Adipocyte (in vitro differentiated cells): ENCODE measurements around the gene CTSE.

ENCODE experiments used
- DNase-seq: peaks from one replicate; pipeline ENCODE4 v3.0.0-alpha.2; 2015; ENCODE audit warnings: low read depth
- H3K27me3 ChIP-seq: replicated peaks from 2 replicates; pipeline ENCODE4 v1.7.0; 2013; ENCODE audit warnings: mild to moderate bottlenecking, low read length, moderate library complexity; ENCODE audit not compliant: control insufficient read depth, insufficient read depth
- H3K36me3 ChIP-seq: 2 replicates; pipeline ENCODE4 v1.7.0; 2013; ENCODE audit warnings: low read length, mild to moderate bottlenecking, moderate library complexity; ENCODE audit not compliant: control insufficient read depth, insufficient read depth, severe bottlenecking
- H3K4me1 ChIP-seq: 2 replicates; pipeline ENCODE4 v1.7.0; 2013; ENCODE audit warnings: mild to moderate bottlenecking, low read length, moderate library complexity; ENCODE audit not compliant: control insufficient read depth, insufficient read depth
- H3K4me3 ChIP-seq: 2 replicates; pipeline ENCODE4 v1.7.0; 2013; ENCODE audit warnings: mild to moderate bottlenecking, low read length, moderate library complexity
- H3K9ac ChIP-seq: 2 replicates; pipeline ENCODE4 v1.7.0; 2013; ENCODE audit warnings: mild to moderate bottlenecking, low read length, moderate library complexity
- H3K9me3 ChIP-seq: 2 replicates; pipeline ENCODE4 v1.7.0; 2013; ENCODE audit warnings: mild to moderate bottlenecking, low read length, moderate library complexity; ENCODE audit not compliant: control insufficient read depth

Gene CTSE

DNA sequence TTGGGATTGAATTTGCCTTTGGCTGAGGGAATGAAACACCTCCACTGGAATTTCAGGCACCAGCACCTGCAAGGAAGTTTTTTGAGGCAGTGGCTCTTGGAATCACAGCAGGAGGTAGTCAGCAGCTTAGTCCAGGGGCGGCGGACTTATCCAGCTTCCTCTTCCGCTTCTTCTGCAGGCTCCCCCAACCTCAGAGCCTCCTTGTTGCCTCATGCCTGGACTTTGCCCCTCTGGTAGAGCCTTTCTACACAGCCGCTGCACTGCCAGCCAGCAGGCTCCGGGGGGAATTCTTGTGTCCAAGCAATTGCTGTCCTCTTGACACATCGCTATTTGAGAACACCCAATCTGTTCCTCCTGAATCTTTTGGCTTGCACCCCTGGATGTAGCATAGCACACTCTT lies 24.9 kb upstream of the CTSE start:
- no peak overlapping the region for H3K4me3 ChIP-seq
- no peak overlapping the region for H3K9ac ChIP-seq
- no peaks in the 10 kb centered on the region for H3K9me3 ChIP-seq
- no peak for DNase-seq
- no peaks in the 10 kb centered on the region for H3K36me3 ChIP-seq
- no peaks in the 10 kb centered on the region for H3K4me1 ChIP-seq
- peaks cover 16% of the 10 kb centered on the region for H3K27me3 ChIP-seq

- Histone ChIP-seq H3K4me3 (no peak overlapping the region), H3K4me1 (no peaks in the 10 kb centered on the region), H3K27me3 (peaks cover 16% of the 10 kb centered on the region), H3K36me3 (no peaks in the 10 kb centered on the region), H3K9me3 (no peaks in the 10 kb centered on the region), H3K9ac (no peak overlapping the region)
- no peak for DNase-seq
Measured at GRCh38 chr1:206047271-206047670, 23.6 kb upstream of the CTSE start.

- peaks cover 24% of the 10 kb centered on the region for H3K27me3 ChIP-seq
- H3K4me1 ChIP-seq: no peaks in the 10 kb centered on the region
- no peak for DNase-seq
- H3K4me3 ChIP-seq: no peak overlapping the region
- H3K9ac ChIP-seq: no peak overlapping the region
- H3K9me3 ChIP-seq: no peaks in the 10 kb centered on the region
- no peaks in the 10 kb centered on the region for H3K36me3 ChIP-seq
Measured at GRCh38 chr1:206041640-206042039, 17.9 kb upstream of the CTSE start.

- Histone ChIP-seq H3K4me3 (no peak overlapping the region), H3K27me3 (peaks cover 33% of the 10 kb centered on the region), H3K4me1 (no peaks in the 10 kb centered on the region), H3K9me3 (no peaks in the 10 kb centered on the region), H3K9ac (no peak overlapping the region), H3K36me3 (no peaks in the 10 kb centered on the region)
- no peak for DNase-seq
Measured at GRCh38 chr1:206040328-206040727, 16.6 kb upstream of the CTSE start.

GRCh38 chr1:206039046-206039973 lies 15.6 kb upstream of the CTSE start:
- H3K4me1 ChIP-seq: no peaks in the 10 kb centered on the region
- DNase-seq: no peak
- no peak overlapping the region for H3K9ac ChIP-seq
- no peaks in the 10 kb centered on the region for H3K9me3 ChIP-seq
- no peaks in the 10 kb centered on the region for H3K36me3 ChIP-seq
- H3K27me3 ChIP-seq: peaks cover 43% of the 10 kb centered on the region
- H3K4me3 ChIP-seq: no peak overlapping the region

- Histone ChIP-seq H3K4me1 (no peaks in the 10 kb centered on the region), H3K36me3 (no peaks in the 10 kb centered on the region), H3K27me3 (peaks cover 43% of the 10 kb centered on the region), H3K9ac (no peak overlapping the region), H3K9me3 (peaks cover 5% of the 10 kb centered on the region), H3K4me3 (no peak overlapping the region)
- DNase-seq: no peak
Measured at GRCh38 chr1:206037581-206037980, 13.9 kb upstream of the CTSE start.

- Histone ChIP-seq H3K4me3 (no peak overlapping the region), H3K9me3 (peaks cover 5% of the 10 kb centered on the region), H3K4me1 (no peaks in the 10 kb centered on the region), H3K36me3 (no peaks in the 10 kb centered on the region), H3K9ac (no peak overlapping the region), H3K27me3 (peaks cover 43% of the 10 kb centered on the region)
- no peak for DNase-seq
Measured at GRCh38 chr1:206036663-206037455, 13.2 kb upstream of the CTSE start.

DNA sequence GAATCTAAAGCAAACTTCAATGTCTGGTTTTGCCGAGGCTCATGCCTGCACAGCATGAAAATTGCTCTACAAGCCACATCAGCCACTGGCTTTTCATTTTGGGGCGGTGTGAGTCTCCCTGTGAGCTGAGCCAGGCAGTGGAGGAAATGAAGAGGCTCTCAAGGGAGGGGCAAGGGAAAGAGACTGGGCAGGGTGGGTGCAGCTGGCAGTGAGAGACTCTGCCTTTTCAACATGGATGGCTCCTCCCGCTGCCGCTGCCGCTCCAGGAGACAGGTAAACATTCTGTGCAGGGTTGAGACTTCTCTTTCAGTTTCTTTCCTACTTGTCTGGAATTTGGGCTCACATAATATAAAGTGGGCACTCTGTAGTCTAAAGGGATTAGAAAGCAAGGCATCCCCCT lies 11.3 kb upstream of the CTSE start:
- H3K4me3 ChIP-seq: no peak overlapping the region
- H3K9ac ChIP-seq: no peak overlapping the region
- H3K4me1 ChIP-seq: no peaks in the 10 kb centered on the region
- H3K9me3 ChIP-seq: peaks cover 5% of the 10 kb centered on the region
- H3K36me3 ChIP-seq: no peaks in the 10 kb centered on the region
- peaks cover 37% of the 10 kb centered on the region for H3K27me3 ChIP-seq
- DNase-seq: no peak

GRCh38 chr1:206032380-206033140 lies 8.9 kb upstream of the CTSE start:
- DNase-seq: no peak
- no peak overlapping the region for H3K4me3 ChIP-seq
- peaks cover 5% of the 10 kb centered on the region for H3K9me3 ChIP-seq
- H3K4me1 ChIP-seq: no peaks in the 10 kb centered on the region
- H3K27me3 ChIP-seq: peaks cover 25% of the 10 kb centered on the region
- no peaks in the 10 kb centered on the region for H3K36me3 ChIP-seq
- H3K9ac ChIP-seq: no peak overlapping the region

- Histone ChIP-seq H3K4me1 (no peaks in the 10 kb centered on the region), H3K9me3 (peaks cover 5% of the 10 kb centered on the region), H3K9ac (no peak overlapping the region), H3K4me3 (no peak overlapping the region), H3K27me3 (peaks cover 13% of the 10 kb centered on the region), H3K36me3 (no peaks in the 10 kb centered on the region)
- DNase-seq: peak; percentile 80
Measured at GRCh38 chr1:206030714-206031113, 7.0 kb upstream of the CTSE start.

GRCh38 chr1:206030191-206030590 lies 6.5 kb upstream of the CTSE start:
- no peak overlapping the region for H3K4me3 ChIP-seq
- peaks cover 5% of the 10 kb centered on the region for H3K9me3 ChIP-seq
- H3K27me3 ChIP-seq: peaks cover 8% of the 10 kb centered on the region
- no peaks in the 10 kb centered on the region for H3K36me3 ChIP-seq
- H3K9ac ChIP-seq: no peak overlapping the region
- DNase-seq: no peak
- no peaks in the 10 kb centered on the region for H3K4me1 ChIP-seq
